Measurements from ENCODE around the gene FADS6. TPM values are rescaled to one million over a fixed set of nuclear protein-coding genes. Genes with fewer than 3 reads are reported as not detected.
A peak's percentile ranks its signal among the peaks of the same experiment; 100 is the strongest.

The FADS6 gene
- total and polyA plus RNA-seq, 2 of the 13 experiments (the other 11 are each of a cell fraction or from before 2014, with no cell fraction given): 0.11 TPM

DNA sequence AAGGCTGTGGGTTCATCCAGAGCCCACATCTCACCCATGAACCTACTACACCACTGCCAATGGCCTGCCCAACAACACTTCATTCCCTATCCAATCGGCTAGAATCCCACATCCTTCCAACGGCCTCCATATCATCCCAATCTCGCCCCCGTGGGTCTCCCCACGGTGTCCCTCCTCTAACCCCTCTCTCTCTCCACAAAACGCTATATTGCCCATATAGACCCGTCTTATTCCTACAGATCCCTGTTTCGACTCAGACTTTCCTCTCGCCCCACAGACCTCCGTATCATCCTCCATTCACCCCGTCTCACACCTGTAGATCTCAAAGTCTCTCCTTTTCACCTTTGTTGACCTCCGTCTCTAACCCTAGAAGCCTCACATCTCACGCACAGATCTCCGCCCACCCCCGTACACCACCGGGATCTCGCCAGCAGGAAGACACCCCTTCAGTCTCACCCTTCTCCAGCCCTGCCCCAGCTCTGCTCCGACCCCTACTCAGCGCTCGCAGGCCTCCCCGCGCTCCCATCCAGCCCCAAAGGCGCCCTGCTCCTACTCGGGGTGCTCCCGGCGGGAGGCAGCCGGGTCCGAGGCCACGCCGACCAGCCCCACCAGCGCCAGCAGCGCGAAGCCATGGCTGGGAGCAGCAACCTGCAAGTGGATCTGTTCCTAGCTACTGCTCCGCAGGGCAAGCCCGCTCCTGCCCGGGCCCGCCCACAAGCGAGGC, 21.0 kb downstream of the FADS6 start, which contains the start of gene FDXR (continued):
- TF ChIP-seq, protein P1, sequence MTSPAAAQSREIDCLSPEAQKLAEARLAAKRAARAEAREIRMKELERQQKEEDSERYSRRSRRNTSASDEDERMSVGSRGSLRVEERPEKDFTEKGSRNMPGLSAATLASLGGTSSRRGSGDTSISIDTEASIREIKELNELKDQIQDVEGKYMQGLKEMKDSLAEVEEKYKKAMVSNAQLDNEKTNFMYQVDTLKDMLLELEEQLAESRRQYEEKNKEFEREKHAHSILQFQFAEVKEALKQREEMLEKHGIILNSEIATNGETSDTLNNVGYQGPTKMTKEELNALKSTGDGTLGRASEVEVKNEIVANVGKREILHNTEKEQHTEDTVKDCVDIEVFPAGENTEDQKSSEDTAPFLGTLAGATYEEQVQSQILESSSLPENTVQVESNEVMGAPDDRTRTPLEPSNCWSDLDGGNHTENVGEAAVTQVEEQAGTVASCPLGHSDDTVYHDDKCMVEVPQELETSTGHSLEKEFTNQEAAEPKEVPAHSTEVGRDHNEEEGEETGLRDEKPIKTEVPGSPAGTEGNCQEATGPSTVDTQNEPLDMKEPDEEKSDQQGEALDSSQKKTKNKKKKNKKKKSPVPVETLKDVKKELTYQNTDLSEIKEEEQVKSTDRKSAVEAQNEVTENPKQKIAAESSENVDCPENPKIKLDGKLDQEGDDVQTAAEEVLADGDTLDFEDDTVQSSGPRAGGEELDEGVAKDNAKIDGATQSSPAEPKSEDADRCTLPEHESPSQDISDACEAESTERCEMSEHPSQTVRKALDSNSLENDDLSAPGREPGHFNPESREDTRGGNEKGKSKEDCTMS (CRISPR knock-in tag; conservative IDR thresholded peaks at IDR 0.05): no peak
- TF ChIP-seq ISL2 (CRISPR knock-in tag; IDR thresholded peaks at IDR 0.05) (peak; percentile 77), ZNF543 (CRISPR knock-in tag; IDR thresholded peaks at IDR 0.05) (no peak; the same call in 1 of the 2 replicates), IKZF1 (IDR thresholded peaks at IDR 0.05) (no peak), MTA3 (CRISPR knock-in tag; IDR thresholded peaks at IDR 0.05) (peak; percentile 37; the same call in 1 of the 2 replicates), ZNF557 (CRISPR knock-in tag; IDR thresholded peaks at IDR 0.05) (peak; percentile 71; the same call in 1 of the 2 replicates), ZNF567 (CRISPR knock-in tag; IDR thresholded peaks at IDR 0.05; ENCODE audit: borderline replicate concordance) (no peak), ZNF556 (CRISPR knock-in tag; IDR thresholded peaks at IDR 0.05; ENCODE audit: borderline replicate concordance) (peak; percentile 80; the same call in 1 of the 2 replicates), GATA4 (IDR thresholded peaks at IDR 0.05; ENCODE audit: borderline replicate concordance, low read depth) (peak; percentile 76), ZNF644 (CRISPR knock-in tag; IDR thresholded peaks at IDR 0.05; ENCODE audit: low read depth) (0 out of 2 replicates have a peak, but pooled peaks have one; percentile 7), ZNF615 (CRISPR knock-in tag; IDR thresholded peaks at IDR 0.05; ENCODE audit: borderline replicate concordance) (peak; percentile 96), ZKSCAN8 (CRISPR knock-in tag; IDR thresholded peaks at IDR 0.05; ENCODE audit: borderline replicate concordance) (0 out of 2 replicates have a peak, but pooled peaks have one; percentile 43), ATRX (CRISPR knock-in tag; IDR thresholded peaks at IDR 0.05; ENCODE audit: borderline replicate concordance) (no peak)
- TF ChIP-seq, protein P2, sequence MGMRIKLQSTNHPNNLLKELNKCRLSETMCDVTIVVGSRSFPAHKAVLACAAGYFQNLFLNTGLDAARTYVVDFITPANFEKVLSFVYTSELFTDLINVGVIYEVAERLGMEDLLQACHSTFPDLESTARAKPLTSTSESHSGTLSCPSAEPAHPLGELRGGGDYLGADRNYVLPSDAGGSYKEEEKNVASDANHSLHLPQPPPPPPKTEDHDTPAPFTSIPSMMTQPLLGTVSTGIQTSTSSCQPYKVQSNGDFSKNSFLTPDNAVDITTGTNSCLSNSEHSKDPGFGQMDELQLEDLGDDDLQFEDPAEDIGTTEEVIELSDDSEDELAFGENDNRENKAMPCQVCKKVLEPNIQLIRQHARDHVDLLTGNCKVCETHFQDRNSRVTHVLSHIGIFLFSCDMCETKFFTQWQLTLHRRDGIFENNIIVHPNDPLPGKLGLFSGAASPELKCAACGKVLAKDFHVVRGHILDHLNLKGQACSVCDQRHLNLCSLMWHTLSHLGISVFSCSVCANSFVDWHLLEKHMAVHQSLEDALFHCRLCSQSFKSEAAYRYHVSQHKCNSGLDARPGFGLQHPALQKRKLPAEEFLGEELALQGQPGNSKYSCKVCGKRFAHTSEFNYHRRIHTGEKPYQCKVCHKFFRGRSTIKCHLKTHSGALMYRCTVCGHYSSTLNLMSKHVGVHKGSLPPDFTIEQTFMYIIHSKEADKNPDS (CRISPR knock-in tag; IDR thresholded peaks at IDR 0.05): no peak
- TF ChIP-seq, protein P3, sequence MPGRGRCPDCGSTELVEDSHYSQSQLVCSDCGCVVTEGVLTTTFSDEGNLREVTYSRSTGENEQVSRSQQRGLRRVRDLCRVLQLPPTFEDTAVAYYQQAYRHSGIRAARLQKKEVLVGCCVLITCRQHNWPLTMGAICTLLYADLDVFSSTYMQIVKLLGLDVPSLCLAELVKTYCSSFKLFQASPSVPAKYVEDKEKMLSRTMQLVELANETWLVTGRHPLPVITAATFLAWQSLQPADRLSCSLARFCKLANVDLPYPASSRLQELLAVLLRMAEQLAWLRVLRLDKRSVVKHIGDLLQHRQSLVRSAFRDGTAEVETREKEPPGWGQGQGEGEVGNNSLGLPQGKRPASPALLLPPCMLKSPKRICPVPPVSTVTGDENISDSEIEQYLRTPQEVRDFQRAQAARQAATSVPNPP (CRISPR knock-in tag; IDR thresholded peaks at IDR 0.05): peak; percentile 78; the same call in 1 of the 2 replicates
- TF ChIP-seq, protein P4, sequence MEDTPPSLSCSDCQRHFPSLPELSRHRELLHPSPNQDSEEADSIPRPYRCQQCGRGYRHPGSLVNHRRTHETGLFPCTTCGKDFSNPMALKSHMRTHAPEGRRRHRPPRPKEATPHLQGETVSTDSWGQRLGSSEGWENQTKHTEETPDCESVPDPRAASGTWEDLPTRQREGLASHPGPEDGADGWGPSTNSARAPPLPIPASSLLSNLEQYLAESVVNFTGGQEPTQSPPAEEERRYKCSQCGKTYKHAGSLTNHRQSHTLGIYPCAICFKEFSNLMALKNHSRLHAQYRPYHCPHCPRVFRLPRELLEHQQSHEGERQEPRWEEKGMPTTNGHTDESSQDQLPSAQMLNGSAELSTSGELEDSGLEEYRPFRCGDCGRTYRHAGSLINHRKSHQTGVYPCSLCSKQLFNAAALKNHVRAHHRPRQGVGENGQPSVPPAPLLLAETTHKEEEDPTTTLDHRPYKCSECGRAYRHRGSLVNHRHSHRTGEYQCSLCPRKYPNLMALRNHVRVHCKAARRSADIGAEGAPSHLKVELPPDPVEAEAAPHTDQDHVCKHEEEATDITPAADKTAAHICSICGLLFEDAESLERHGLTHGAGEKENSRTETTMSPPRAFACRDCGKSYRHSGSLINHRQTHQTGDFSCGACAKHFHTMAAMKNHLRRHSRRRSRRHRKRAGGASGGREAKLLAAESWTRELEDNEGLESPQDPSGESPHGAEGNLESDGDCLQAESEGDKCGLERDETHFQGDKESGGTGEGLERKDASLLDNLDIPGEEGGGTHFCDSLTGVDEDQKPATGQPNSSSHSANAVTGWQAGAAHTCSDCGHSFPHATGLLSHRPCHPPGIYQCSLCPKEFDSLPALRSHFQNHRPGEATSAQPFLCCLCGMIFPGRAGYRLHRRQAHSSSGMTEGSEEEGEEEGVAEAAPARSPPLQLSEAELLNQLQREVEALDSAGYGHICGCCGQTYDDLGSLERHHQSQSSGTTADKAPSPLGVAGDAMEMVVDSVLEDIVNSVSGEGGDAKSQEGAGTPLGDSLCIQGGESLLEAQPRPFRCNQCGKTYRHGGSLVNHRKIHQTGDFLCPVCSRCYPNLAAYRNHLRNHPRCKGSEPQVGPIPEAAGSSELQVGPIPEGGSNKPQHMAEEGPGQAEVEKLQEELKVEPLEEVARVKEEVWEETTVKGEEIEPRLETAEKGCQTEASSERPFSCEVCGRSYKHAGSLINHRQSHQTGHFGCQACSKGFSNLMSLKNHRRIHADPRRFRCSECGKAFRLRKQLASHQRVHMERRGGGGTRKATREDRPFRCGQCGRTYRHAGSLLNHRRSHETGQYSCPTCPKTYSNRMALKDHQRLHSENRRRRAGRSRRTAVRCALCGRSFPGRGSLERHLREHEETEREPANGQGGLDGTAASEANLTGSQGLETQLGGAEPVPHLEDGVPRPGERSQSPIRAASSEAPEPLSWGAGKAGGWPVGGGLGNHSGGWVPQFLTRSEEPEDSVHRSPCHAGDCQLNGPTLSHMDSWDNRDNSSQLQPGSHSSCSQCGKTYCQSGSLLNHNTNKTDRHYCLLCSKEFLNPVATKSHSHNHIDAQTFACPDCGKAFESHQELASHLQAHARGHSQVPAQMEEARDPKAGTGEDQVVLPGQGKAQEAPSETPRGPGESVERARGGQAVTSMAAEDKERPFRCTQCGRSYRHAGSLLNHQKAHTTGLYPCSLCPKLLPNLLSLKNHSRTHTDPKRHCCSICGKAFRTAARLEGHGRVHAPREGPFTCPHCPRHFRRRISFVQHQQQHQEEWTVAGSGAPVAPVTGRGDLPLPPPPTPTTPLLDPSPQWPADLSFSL (CRISPR knock-in tag; IDR thresholded peaks at IDR 0.05): no peak
